GM10266 (cell line): ENCODE results near the gene CCDC127.
"Not testable (repeated sequence)": the region's sequence is repeated elsewhere in the genome, so short reads cannot be mapped to it uniquely, and the experiment has no call there.

Experiments
- DNase-seq: peaks from one replicate; pipeline ENCODE4 v3.0.0; 2012; ENCODE audit errors: extremely low spot score
- CTCF ChIP-seq: IDR thresholded peaks from 2 replicates; pipeline ENCODE4 v1.5.1; 2012; ENCODE audit warnings: mild to moderate bottlenecking, low read depth; ENCODE audit not compliant: control insufficient read depth, insufficient read depth; ENCODE audit errors: missing control alignments

The CCDC127 gene

GRCh38 chr5:218457-219291 is 721 bp upstream of the CCDC127 start:
- DNase-seq, result peak; percentile 23
- no peak for TF ChIP-seq CTCF

GRCh38 chr5:216076-216475 is 1.9 kb downstream of the CCDC127 start:
- DNase-seq, result not testable (repeated sequence)

- not testable (repeated sequence) for DNase-seq
These were observed 2.7 kb downstream of the CCDC127 start for GRCh38 chr5:215256-215655.

GRCh38 chr5:213803-214395 is 4.1 kb downstream of the CCDC127 start:
- no peak for TF ChIP-seq CTCF
- no peak for DNase-seq

- no peak for TF ChIP-seq CTCF
- DNase-seq, result no peak
These were observed 9.4 kb downstream of the CCDC127 start for GRCh38 chr5:208449-209114.

GRCh38 chr5:207599-207998 is 10.4 kb downstream of the CCDC127 start:
- no peak for TF ChIP-seq CTCF
- no peak for DNase-seq

GRCh38 chr5:206927-207536 is 10.9 kb downstream of the CCDC127 start:
- no peak for DNase-seq
- no peak for TF ChIP-seq CTCF

- DNase-seq, result no peak
These were observed 11.5 kb downstream of the CCDC127 start for GRCh38 chr5:206406-206805.

More at GRCh38 chr5:206406-206805, 11.5 kb downstream of the CCDC127 start:
- TF ChIP-seq CTCF, result no peak
